22Rv1 (cell line): ENCODE data around the gene PLVAP.

Experiments used
- CTCF ChIP-seq: fragments of 450-650 bp; IDR thresholded peaks from 2 replicates; pipeline ENCODE4 v1.5.1; 2017; ENCODE audit warnings: mild to moderate bottlenecking
- ZFX ChIP-seq: fragments of 450-650 bp; IDR thresholded peaks from 2 replicates; pipeline ENCODE4 v1.6.1; 2017; ENCODE audit warnings: antibody characterized with exemption, borderline replicate concordance

- TF ChIP-seq CTCF: no peak
- TF ChIP-seq ZFX: no peak
These were observed 65.5 kb downstream of the PLVAP start for GRCh38 chr19:17311455-17312188.
